IPS DF 4.7 (cell line): ENCODE data around the gene ATN1.
"Not testable (repeated sequence)": the region's sequence is repeated elsewhere in the genome, so short reads cannot be mapped to it uniquely, and the experiment has no call there.

ENCODE experiments used
- DNase-seq: peaks from one replicate; pipeline ENCODE4 v3.0.0-alpha.2; 2013; ENCODE audit warnings: low spot score; ENCODE audit errors: extremely low read depth

Gene ATN1, protein sequence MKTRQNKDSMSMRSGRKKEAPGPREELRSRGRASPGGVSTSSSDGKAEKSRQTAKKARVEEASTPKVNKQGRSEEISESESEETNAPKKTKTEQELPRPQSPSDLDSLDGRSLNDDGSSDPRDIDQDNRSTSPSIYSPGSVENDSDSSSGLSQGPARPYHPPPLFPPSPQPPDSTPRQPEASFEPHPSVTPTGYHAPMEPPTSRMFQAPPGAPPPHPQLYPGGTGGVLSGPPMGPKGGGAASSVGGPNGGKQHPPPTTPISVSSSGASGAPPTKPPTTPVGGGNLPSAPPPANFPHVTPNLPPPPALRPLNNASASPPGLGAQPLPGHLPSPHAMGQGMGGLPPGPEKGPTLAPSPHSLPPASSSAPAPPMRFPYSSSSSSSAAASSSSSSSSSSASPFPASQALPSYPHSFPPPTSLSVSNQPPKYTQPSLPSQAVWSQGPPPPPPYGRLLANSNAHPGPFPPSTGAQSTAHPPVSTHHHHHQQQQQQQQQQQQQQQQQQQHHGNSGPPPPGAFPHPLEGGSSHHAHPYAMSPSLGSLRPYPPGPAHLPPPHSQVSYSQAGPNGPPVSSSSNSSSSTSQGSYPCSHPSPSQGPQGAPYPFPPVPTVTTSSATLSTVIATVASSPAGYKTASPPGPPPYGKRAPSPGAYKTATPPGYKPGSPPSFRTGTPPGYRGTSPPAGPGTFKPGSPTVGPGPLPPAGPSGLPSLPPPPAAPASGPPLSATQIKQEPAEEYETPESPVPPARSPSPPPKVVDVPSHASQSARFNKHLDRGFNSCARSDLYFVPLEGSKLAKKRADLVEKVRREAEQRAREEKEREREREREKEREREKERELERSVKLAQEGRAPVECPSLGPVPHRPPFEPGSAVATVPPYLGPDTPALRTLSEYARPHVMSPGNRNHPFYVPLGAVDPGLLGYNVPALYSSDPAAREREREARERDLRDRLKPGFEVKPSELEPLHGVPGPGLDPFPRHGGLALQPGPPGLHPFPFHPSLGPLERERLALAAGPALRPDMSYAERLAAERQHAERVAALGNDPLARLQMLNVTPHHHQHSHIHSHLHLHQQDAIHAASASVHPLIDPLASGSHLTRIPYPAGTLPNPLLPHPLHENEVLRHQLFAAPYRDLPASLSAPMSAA (N-terminal part only)

DNA sequence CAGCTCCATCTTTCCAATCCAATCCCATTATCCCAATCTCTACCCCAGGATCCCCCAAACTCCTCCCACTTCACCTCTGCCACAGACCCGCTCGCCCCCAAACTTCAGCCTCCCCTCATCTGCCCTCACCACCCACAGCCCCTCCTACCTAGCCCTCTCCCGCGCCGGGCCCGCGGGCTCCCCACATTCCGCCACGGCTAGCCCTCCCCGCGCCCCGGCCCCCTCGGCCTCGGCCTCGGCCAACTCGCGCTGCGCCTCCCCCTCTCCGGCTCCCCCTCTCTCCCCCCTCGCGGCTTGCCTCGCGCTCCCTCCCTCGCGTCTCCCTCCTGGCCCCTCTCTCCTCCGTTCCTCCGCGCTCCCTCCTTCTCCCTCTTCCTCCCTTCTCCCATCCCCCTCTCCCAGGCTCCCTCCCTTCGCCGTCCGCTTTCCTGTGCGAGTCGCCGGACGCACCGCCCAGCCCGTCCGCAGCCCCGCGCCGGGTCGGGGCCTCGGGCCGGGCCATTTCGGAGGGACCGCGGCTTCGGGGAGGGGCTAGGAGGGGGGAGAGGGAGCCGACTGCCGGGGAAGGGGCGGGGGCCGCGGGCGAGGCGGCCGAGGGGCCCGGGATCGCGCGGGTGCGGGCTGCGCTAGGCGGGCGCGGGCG, at the start of gene ATN1:
Gene ATN1 (plus strand): TSS at position 581 of the 643 bp plus-strand sequence. CDS start 6,043 bp downstream, outside the sequence.
- DNase-seq, result no peak

DNA sequence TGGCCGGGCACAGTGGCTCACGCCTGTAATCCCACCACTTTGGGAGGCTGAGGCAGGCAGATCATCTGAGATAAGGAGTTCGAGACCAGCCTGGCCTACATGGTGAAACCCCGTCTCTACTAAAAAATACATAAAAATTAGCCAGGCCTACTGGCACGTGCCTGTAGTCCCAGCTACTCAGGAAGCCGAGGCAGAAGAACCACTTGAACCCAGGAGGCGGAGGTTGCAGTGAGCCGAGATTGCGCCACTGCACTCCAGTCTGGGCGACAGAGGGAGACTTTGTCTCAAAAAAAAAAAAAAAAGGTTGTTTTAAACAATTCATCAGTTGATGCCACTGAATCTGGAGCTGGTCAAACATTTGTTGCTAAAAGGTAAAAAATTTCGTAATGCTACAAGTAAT, 47.9 kb upstream of the ATN1 start:
- DNase-seq, result not testable (repeated sequence)

DNA sequence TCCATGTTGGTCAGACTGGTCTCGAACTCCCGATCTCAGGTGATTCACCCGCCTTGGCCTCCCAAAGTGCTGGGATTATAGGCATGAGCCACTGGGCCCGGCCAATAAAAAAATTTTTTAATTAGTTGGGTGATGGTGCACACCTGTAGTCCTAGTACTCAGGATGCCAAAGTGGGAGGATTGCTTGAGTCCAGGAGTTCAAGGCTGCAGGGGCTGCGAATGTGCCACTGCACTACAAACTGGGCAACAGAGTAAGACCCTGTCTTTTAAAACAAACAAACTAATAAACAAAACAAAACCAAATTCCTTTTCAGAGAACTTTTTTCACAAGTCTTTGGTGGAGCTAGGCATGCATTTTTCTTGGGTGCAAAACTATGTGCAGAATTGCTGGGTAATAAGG, 44.5 kb upstream of the ATN1 start:
- no peak for DNase-seq

DNA sequence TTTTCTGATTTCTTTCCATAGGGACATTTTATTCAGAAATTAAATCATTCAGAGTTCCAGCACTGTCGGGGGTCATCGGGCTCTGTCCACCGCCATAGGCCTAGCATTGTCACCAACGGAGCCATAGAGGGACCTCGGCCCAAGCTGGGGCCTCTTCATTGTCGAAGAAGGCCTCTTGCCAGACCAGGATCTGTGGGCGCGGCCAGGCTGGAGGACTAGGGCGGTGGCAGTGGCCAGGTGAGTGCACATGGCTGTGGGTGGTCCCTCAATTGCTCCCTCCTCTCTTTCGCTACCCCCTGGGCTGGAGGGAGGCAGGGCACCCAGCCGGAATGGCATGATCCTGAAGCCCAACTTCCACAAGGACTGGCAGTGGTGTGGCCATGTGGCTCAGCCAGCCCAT, 44.1 kb upstream of the ATN1 start:
- DNase-seq, result no peak

DNA sequence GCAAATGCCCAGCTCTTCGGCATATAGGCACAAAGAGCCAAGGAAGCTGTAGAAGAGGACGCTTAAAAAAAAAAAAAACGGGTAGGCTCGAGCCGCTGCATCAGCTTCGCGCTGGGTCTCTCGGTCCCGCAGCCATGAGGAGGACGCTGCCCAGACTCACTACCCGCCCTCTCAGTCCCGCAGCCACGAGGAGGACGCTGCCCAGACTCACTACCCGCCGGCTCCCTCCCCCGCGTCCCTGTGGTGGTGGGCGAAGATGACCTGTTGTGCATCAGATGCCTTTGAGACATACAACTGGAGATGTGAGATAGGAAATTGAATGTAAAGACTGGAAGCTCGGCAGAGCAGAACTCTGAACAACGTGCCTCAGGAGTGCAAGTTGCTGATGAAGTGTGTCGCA, 43.2 kb upstream of the ATN1 start:
- DNase-seq, result no peak

DNA sequence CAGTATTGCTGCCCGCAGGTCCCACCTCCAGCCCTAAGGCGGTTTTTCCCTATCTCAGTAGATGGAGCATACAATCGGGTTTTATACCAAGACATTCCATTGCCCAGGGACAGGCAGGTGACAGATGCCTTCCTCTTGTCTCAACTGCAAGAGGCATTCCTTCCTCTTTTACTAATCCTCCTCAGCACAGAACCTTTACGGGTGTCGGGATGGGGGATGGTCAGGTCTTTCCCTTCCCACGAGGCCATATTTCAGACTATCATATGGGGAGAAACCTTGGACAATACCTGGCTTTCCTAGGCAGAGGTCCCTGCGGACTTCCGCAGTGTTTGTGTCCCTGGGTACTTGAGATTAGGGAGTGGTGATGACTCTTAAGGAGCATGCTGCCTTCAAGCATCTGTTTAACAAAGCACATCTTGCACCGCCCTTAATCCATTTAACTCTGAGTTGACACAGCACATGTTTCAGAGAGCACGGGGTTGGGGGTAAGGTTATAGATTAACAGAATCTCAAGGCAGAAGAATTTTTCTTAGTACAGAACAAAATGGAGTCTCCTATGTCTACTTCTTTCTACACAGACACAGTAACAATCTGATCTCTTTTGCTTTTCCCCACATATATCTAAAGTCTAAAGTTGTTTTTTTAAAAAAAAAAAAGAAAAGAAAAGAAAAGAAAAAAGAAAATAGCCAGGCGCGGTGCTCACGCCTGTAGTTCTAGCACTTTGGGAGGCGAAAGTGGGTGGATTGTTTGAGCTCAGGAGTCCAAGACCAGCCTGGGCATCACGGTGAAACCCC, 41.4 kb upstream of the ATN1 start:
- not testable (repeated sequence) for DNase-seq

DNA sequence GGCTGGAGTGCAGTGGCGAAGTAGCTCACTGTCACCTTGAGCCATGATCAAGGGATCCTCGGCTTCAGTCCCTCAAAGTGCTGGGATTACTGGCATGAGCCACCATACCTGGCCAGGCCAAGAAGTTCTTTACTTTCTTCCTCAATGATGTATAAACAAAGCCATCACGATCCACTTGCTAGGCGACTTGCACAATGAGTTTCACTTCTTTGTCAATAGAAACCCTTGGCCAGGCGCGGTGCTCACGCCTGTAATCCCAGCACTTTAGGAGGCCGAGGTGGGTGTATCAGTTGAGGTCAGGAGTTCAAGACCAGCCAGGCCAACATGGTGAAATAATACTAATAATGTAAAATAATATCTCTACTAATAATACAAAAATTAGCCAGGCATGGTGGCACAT, 40.3 kb upstream of the ATN1 start:
- no peak for DNase-seq

DNA sequence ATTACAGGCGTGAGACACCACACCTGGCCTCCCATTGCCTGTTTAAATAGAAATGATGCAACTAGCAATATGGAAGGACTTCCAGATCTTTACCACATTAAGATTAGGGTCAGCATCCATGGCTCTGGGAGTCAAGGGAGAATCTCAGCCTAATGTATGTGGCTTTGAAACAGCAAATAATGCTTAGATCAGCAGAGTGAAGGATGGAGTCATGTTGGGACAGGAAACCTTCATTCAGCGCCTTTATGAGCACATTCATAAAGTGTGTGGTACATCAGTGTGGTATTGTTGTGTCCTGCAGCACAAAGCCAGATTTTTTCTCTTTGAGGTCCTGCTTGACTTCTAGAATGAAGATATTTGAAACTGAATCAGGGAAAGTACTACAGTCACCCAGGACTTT, 39.4 kb upstream of the ATN1 start:
- DNase-seq, result no peak

DNA sequence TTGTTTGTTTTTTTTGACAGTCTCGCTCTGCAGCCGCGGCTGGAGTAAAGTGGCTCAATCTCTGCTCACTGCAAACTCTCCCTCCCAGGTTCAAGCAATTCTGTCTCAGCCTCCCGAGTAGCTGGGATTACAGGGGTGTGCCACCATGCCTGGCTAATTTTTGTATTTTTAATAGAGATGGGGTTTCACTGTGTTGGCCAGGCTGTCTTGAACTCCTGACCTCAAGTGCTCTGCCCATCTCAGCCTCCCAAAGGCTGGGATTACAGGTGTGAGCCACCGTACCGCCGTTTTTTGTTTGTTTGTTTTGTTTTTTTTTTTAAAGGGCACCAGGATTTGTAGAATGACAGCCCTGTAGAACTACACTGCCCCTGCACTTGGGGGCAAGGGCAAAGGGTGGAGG, 39.0 kb upstream of the ATN1 start:
- DNase-seq, result not testable (repeated sequence)

DNA sequence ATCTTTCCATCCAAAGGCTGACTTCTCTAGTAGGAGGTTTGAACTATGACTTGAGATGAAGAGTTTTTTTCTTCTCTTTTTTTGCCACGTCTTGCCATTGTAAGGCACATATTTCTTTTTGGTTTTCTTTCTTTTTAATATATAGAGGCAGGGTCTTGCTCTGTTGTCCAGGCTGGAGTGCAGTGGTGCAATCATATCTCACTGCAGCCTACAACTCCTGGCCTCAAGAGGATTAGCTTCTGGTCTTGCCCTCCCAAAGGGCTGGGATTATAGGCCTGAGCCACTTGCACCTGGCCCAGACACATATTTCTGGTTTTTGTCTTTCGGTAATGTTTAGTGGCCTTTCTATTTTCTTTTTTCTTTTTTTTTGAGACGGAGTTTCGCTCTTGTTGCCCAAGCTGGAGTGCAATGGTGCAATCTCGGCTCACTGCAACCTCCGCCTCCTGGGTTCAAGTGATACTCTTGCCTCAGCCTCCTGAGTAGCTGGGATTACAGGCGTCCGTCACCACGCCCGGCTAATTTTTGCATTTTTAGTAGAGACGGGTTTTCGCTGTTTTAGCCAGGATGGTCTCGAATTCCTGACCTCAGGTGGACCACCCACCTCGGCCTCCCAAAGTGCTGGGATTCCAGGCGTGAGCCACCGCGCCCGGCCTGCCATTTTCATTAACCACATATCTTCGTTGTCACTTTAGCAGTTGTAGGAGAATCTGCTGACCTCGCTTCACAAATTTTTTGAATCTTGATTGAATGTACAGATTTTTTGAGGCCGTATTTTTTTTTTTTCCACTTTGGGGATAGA, 37.8 kb upstream of the ATN1 start:
- DNase-seq, result not testable (repeated sequence)

DNA sequence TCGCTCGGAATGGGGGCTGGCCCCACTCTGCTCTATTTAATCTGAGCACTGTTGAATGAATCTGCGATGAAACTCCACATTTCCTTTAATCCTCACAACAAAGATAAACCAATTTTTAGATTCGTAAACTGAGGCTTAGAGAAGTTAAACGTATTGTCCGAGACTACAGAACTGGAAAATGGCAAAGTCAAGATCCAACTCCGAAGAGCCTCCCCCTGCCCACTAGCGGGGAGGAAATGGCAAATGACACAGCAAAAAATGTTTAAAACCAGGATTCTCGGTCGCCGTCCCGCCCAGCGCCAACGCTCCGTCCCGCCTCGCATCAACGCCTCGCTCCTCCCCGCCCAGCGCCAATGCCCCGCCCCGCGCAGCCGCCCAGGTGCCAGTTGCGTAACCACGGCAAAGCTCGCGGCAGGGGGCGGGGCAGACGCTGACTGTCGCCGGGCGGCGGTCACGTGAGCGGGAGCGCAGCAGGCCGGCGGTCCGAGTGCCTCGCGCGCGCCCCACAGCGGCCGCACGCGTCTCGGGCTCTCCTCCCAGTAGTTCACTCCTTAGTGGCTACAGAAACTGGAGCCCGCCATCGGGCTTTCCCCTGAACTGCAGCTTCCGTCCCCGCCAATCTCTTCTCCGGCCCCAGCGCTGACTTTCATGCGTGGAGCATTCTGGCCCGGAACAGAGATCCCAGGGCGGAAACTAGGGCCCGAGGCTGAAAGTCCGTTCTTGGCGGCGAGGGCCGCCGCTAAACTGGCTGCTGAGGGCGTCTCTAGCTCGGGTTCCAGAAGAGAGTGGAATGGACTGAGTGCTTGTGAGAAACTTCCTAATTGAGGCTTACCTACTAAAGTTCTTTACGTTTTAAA, 36.7 kb upstream of the ATN1 start:
- no peak for DNase-seq

DNA sequence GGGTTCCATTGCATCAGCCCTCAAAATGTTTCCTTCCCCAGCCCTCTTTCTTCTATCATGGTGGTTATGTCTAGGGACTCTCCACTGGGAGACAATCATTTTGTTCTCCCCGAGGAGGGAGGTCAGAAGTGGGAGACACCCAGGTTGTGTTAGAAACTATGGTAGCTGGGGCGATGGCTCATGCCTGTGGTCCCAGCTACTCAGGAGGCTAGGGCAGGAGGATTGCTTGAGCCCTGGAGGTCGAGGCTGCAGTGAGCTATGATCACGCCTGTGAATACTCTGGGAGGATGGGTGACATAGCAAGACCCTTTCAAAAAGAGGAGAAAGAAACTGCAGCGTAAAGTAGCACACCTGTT, 36.1 kb upstream of the ATN1 start:
- DNase-seq, result no peak

DNA sequence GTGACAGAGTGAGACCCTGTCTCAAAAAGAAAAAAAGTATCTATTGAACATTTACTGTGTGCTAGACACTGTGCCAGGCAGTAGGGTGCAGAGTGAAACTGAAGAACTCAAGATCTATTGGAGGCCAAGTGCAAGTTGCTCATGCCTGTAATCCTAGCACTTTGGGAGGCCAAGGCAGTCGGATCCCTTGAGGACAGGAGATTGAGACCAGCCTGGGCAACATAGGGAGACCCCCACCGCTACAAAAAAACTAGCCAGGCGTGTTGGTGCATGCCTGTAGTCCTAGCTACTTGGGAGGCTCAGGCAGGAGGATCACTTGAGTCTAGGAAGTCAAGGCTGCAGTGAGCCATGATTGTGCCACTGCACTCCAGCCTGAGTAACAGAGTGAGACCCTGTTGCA, 35.1 kb upstream of the ATN1 start:
- not testable (repeated sequence) for DNase-seq

DNA sequence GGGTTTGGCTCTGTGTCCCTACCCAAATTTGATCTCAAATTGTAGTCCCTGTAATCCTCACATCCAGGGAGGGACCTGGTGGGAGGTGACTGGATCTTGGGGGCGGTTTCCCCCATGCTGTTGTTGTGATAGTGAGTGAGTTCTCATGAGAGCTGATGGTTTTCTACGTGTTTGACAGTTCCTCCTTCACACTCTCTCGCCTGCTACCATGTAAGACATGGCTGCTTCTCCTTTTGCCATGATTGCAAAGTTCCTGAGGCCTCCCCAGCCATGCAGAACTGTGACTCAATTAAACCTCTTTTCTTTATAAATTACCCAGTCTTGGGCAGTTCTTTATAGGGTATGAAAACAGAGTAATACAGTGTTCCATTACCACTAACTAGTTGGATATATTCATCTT, 33.4 kb upstream of the ATN1 start:
- DNase-seq, result no peak

DNA sequence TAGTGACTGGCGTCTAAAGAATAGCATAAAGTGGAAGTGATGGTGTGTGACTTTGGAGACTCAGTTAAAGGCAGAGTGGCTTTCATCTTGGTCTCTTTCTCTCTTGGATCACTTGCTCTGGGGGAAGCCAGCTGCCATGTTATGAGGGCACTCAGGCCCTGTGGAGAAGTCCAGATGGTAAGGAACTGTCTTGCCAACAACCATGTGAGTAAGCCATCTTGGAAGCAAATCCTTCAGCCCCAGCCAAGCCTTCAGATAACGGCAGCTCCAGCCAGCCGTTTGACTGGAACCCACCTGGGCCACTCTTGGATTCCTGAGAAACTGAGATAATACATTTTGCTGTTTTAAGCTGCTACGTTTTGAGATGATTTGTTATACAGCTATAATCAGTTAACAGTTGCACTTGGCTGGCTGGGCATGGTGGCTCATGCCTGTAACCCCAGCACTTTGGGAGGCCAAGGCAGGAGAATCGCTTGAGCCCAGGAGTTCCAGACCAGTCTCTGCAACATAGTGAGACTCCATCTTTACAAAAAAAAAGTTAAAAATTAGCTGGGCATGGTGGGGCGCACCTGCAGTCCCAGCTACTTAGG, 30.8 kb upstream of the ATN1 start:
- DNase-seq, result no peak

DNA sequence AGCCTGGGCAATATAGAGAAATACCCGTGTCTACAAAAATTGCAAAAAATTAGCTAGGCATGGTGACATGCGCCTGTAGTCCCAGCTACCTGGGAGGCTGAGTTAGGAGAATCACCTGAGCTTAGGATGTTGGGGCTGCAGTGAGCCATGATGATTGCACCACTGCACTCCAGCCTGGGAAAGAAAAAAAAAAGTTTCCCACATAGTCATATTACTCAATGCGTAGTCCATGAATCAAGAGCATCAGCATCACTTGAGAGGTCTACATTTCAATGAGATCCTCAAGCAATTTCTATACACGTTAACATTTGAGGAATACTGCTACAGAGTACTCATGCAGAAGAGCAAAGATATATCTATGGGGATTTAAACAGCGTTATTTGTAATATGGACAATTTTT, 28.3 kb upstream of the ATN1 start:
- DNase-seq, result no peak

DNA sequence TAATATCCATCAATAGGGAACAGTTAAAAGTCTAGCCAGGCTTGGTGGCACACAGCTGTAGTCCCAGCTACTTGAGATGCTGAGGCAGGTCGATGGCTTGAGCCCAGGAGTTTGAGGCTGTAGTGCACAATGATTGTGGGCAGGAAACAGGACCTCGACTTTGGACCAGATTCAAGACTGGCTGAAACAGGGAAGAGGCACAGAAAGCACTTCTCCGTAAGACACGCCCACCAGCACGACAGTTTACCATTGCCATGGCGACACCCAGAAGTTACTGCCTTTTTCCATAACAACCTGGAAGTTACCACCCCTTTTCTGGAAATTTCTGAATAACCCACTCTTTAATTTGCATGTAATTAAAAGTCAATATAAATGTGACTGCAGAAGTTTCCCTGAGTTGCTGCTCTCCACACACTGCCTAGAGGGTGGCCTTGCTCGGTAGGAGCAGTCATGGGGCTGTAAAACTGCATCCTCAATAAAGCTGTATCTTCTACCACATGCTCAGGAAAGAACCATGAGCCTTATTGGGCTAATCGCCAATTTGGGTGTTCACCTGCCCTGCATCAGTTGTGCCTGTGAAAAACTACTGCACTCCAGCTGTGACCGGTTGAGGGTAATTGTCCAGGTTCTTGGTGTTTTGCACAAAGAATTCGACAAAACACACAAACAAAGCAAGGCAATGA, 27.8 kb upstream of the ATN1 start:
- DNase-seq, result no peak

DNA sequence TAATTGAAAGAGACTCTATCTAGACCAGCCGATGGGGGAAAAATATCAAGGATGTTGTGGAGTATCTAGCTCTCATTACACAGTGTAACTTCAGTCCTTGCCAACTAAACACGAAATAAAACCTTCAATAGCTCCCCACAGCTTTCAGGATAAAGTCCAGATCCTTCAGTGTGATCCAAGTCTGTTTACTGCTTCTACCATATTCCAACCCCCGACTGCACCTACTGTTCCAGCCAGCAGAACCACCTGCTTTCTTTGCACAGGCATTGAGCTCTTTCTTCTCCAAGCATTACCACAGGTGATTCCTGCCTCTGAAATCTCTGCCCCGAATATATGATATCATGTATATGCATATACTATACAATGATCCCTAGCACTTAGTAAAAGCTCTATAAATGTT, 25.3 kb upstream of the ATN1 start:
- DNase-seq, result no peak
